Testis (tissue), 2 donors: ENCODE results near the gene RNF123.

Experiments
- CTCF ChIP-seq, 3 experiments: fragments of 450-650 bp in 2 of 3; fragments of 200-600 bp in 1 of 3; sonication (generic) in 1 of 3; IDR thresholded peaks; one replicate each; pipeline ENCODE4 v1.5.1; 2016 to 2019; ENCODE audit warnings: antibody characterized with exemption in 3 of 3, mild to moderate bottlenecking in 2 of 3, moderate library complexity in 1 of 3
- POLR2A ChIP-seq: fragments of 450-650 bp; IDR thresholded peaks from one replicate; pipeline ENCODE4 v1.6.1; 2017; ENCODE audit warnings: antibody characterized with exemption, mild to moderate bottlenecking, moderate library complexity

DNA sequence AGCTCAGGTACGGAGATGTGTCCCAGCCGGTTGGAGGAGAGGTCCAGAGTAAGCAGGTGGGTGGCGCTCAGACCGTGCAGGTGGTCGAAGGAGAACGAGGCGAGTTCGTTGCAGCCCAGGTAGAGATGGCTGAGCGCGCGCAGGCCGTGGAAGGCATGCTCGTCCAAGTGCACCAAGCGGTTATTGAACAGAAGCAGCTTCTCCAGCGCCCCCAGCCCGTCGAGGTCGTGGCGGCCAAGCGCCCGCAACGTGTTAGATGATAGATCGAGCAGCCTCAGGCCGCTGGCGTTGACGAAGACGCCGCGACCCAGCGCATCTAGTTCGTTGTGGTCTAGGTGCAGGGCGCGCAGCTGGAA lies 29.5 kb downstream of the RNF123 start:
- TF ChIP-seq CTCF (IDR thresholded peaks at IDR 0.05) (no peak), POLR2A (no peak)
